ENCODE measurements around the gene FIGNL2.

GRCh38 chr12:51871126-51871525 is 22.6 kb upstream of the FIGNL2 start:
- no peak for TF ChIP-seq POLR2A (IDR thresholded peaks at IDR 0.05)
- peak in 1 of 11 experiments; percentile 6 for TF ChIP-seq CTCF (IDR thresholded peaks at IDR 0.05 in 8 of 11, conservative IDR thresholded peaks at IDR 0.05 in 3 of 11)

All from spleen (tissue), 7 donors.